GM19099 (cell line): Measurements from ENCODE around the gene HRH1.

ENCODE experiments used
- POLR2A ChIP-seq: IDR thresholded peaks from 3 replicates; pipeline ENCODE4 v1.6.1; 2011; ENCODE audit warnings: low read depth; ENCODE audit not compliant: insufficient read length; ENCODE audit errors: extremely low read depth

Gene HRH1

GRCh38 chr3:11154036-11154952, at the start of gene HRH1:
TSS of gene HRH1 (plus strand) at chr3:11154493. CDS start at chr3:11259038, 104,545 bp downstream.
- no peak for TF ChIP-seq POLR2A

- no peak for TF ChIP-seq POLR2A
Measured at GRCh38 chr3:11115548-11115947, 38.7 kb upstream of the HRH1 start.

GRCh38 chr3:11116336-11117059, 37.8 kb upstream of the HRH1 start:
- TF ChIP-seq POLR2A: no peak

- no peak for TF ChIP-seq POLR2A
Measured at GRCh38 chr3:11117591-11117990, 36.7 kb upstream of the HRH1 start.

GRCh38 chr3:11118181-11118682, 36.1 kb upstream of the HRH1 start:
- TF ChIP-seq POLR2A: no peak

- no peak for TF ChIP-seq POLR2A
Measured at GRCh38 chr3:11120091-11120805, 34.0 kb upstream of the HRH1 start.

- TF ChIP-seq POLR2A: no peak
Measured at GRCh38 chr3:11126653-11127052, 27.6 kb upstream of the HRH1 start.

- no peak for TF ChIP-seq POLR2A
Measured at GRCh38 chr3:11128682-11129632, 25.3 kb upstream of the HRH1 start.

- TF ChIP-seq POLR2A: no peak
Measured at GRCh38 chr3:11130385-11130784, 23.9 kb upstream of the HRH1 start.

GRCh38 chr3:11131371-11131770, 22.9 kb upstream of the HRH1 start:
- no peak for TF ChIP-seq POLR2A

- no peak for TF ChIP-seq POLR2A
Measured at GRCh38 chr3:11132861-11133260, 21.4 kb upstream of the HRH1 start.

- TF ChIP-seq POLR2A: no peak
Measured at GRCh38 chr3:11134794-11135193, 19.5 kb upstream of the HRH1 start.

- TF ChIP-seq POLR2A: no peak
Measured at GRCh38 chr3:11136116-11136515, 18.2 kb upstream of the HRH1 start.
